ENCODE data around the gene PREB. TPM values are rescaled to one million over a fixed set of nuclear protein-coding genes. Genes with fewer than 3 reads are reported as not detected.

Gene PREB
- total and polyA plus RNA-seq, 2 of the 13 experiments (the other 11 are each of a cell fraction or from before 2014, with no cell fraction given): 112 to 192 TPM

DNA sequence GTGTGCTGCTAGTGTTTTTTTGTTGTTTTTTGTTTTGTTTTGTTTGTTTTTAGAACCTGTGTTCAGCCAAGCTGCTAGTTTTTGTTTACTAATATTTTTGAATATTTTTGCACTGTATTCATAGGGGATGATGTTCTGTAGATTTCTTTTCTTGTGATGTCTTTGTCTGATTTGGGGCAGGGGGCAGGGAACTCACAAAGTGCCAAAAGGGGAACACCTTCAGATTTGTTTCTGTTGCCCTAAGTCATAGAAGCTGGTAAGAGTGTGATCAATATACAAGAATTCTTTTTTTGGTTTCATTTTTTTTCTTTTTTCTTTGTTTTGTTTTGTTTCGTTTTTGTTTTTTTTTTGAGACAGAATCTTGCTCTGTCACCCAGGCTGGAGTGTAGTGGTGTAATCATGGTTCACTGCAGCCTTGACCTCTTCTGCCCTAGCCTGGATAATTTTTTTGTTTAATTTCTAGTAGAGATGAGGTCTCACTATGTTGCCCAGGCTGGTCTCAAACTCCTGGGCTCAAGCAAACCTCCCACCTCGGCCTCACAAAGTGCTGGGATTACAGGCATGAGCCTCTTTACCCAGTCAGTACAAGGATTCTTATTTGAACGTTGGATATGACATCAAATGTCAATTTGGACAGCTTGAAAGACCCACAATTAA is 45.0 kb upstream of the PREB start (continued):
- TF ChIP-seq, protein P1, sequence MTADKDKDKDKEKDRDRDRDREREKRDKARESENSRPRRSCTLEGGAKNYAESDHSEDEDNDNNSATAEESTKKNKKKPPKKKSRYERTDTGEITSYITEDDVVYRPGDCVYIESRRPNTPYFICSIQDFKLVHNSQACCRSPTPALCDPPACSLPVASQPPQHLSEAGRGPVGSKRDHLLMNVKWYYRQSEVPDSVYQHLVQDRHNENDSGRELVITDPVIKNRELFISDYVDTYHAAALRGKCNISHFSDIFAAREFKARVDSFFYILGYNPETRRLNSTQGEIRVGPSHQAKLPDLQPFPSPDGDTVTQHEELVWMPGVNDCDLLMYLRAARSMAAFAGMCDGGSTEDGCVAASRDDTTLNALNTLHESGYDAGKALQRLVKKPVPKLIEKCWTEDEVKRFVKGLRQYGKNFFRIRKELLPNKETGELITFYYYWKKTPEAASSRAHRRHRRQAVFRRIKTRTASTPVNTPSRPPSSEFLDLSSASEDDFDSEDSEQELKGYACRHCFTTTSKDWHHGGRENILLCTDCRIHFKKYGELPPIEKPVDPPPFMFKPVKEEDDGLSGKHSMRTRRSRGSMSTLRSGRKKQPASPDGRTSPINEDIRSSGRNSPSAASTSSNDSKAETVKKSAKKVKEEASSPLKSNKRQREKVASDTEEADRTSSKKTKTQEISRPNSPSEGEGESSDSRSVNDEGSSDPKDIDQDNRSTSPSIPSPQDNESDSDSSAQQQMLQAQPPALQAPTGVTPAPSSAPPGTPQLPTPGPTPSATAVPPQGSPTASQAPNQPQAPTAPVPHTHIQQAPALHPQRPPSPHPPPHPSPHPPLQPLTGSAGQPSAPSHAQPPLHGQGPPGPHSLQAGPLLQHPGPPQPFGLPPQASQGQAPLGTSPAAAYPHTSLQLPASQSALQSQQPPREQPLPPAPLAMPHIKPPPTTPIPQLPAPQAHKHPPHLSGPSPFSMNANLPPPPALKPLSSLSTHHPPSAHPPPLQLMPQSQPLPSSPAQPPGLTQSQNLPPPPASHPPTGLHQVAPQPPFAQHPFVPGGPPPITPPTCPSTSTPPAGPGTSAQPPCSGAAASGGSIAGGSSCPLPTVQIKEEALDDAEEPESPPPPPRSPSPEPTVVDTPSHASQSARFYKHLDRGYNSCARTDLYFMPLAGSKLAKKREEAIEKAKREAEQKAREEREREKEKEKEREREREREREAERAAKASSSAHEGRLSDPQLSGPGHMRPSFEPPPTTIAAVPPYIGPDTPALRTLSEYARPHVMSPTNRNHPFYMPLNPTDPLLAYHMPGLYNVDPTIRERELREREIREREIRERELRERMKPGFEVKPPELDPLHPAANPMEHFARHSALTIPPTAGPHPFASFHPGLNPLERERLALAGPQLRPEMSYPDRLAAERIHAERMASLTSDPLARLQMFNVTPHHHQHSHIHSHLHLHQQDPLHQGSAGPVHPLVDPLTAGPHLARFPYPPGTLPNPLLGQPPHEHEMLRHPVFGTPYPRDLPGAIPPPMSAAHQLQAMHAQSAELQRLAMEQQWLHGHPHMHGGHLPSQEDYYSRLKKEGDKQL (CRISPR knock-in tag; IDR thresholded peaks at IDR 0.05; ENCODE audit: low read depth): no peak
- TF ChIP-seq GFI1 (CRISPR knock-in tag; IDR thresholded peaks at IDR 0.05; ENCODE audit: borderline replicate concordance): 0 out of 2 replicates have a peak, but pooled peaks have one; percentile 22
- TF ChIP-seq KLF12 (CRISPR knock-in tag; IDR thresholded peaks at IDR 0.05; ENCODE audit: borderline replicate concordance): no peak
- no peak for TF ChIP-seq ESRRA (CRISPR knock-in tag; IDR thresholded peaks at IDR 0.05; ENCODE audit: low read depth)
- TF ChIP-seq, protein P2, sequence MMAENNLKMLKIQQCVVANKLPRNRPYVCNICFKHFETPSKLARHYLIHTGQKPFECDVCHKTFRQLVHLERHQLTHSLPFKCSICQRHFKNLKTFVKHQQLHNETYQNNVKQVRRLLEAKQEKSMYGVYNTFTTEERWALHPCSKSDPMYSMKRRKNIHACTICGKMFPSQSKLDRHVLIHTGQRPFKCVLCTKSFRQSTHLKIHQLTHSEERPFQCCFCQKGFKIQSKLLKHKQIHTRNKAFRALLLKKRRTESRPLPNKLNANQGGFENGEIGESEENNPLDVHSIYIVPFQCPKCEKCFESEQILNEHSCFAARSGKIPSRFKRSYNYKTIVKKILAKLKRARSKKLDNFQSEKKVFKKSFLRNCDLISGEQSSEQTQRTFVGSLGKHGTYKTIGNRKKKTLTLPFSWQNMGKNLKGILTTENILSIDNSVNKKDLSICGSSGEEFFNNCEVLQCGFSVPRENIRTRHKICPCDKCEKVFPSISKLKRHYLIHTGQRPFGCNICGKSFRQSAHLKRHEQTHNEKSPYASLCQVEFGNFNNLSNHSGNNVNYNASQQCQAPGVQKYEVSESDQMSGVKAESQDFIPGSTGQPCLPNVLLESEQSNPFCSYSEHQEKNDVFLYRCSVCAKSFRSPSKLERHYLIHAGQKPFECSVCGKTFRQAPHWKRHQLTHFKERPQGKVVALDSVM (CRISPR knock-in tag; IDR thresholded peaks at IDR 0.05): peak; percentile 44; the same call in 1 of the 2 replicates
- no peak; the same call in 1 of the 2 replicates for TF ChIP-seq TAF1 (CRISPR knock-in tag; IDR thresholded peaks at IDR 0.05)
- TF ChIP-seq, protein P3, sequence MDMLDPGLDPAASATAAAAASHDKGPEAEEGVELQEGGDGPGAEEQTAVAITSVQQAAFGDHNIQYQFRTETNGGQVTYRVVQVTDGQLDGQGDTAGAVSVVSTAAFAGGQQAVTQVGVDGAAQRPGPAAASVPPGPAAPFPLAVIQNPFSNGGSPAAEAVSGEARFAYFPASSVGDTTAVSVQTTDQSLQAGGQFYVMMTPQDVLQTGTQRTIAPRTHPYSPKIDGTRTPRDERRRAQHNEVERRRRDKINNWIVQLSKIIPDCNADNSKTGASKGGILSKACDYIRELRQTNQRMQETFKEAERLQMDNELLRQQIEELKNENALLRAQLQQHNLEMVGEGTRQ (IDR thresholded peaks at IDR 0.05; ENCODE audit: low read depth, low read length): no peak
- TF ChIP-seq, protein P3 (CRISPR knock-in tag; IDR thresholded peaks at IDR 0.05; ENCODE audit: borderline replicate concordance): no peak
- 0 out of 2 replicates have a peak, but pooled peaks have one; percentile 21 for TF ChIP-seq WIZ (CRISPR knock-in tag; IDR thresholded peaks at IDR 0.05)
- TF ChIP-seq SOX6 (IDR thresholded peaks at IDR 0.05): no peak
- peak; percentile 79 for TF ChIP-seq SOX6 (CRISPR knock-in tag; IDR thresholded peaks at IDR 0.05)
- TF ChIP-seq FOXO1 (CRISPR knock-in tag; IDR thresholded peaks at IDR 0.05): no peak
- TF ChIP-seq PCBP2 (optimal IDR thresholded peaks at IDR 0.05; ENCODE audit: low read depth, low read length, poor library complexity, severe bottlenecking): no peak
- TF ChIP-seq ZFP90 (CRISPR knock-in tag; IDR thresholded peaks at IDR 0.05; ENCODE audit: borderline replicate concordance): no peak
- TF ChIP-seq RBFOX2 (IDR thresholded peaks at IDR 0.05; ENCODE audit: low read depth, low read length): no peak
- TF ChIP-seq KAT2B (IDR thresholded peaks at IDR 0.05; ENCODE audit: borderline replicate concordance, low read depth, low read length): no peak
- TF ChIP-seq ZC3H4 (CRISPR knock-in tag; IDR thresholded peaks at IDR 0.05; ENCODE audit: borderline replicate concordance): no peak
- 0 out of 2 replicates have a peak, but pooled peaks have one; percentile 64 for TF ChIP-seq ZMYM3 (CRISPR knock-in tag; IDR thresholded peaks at IDR 0.05)

Data from HepG2 (cell line).